Measurements from ENCODE around the gene CBR1.

Gene CBR1

GRCh38 chr21:36115138-36115730 is 45.4 kb downstream of the CBR1 start:
- DNase-seq (ENCODE audit: low spot score) = no peak

GRCh38 chr21:36117286-36117741 is 47.5 kb downstream of the CBR1 start:
- no peak for DNase-seq (ENCODE audit: low spot score)

GRCh38 chr21:36120304-36120888 is 50.6 kb downstream of the CBR1 start:
- no peak for DNase-seq (ENCODE audit: low spot score)

Data from NAMALWA (cell line).